ENCODE results near the gene BRD4.

BRD4 gene

GRCh38 chr19:15264061-15264932 is 68.0 kb downstream of the BRD4 start:
- Histone ChIP-seq H3K9ac (ENCODE audit: low read depth, low read length) (no peak overlapping the region), H3K9me3 (ENCODE audit: control insufficient read depth, insufficient read depth, low read length) (no peaks in the 10 kb centered on the region), H3K36me3 (ENCODE audit: insufficient read depth, low read length) (peaks cover 37% of the 10 kb centered on the region), H3K4me1 (ENCODE audit: insufficient read depth, low read length) (no peaks in the 10 kb centered on the region)

GRCh38 chr19:15263361-15263985 is 68.9 kb downstream of the BRD4 start:
- Histone ChIP-seq H3K9me3 (ENCODE audit: control insufficient read depth, insufficient read depth, low read length) (no peaks in the 10 kb centered on the region), H3K36me3 (ENCODE audit: insufficient read depth, low read length) (peaks cover 44% of the 10 kb centered on the region), H3K9ac (ENCODE audit: low read depth, low read length) (no peak overlapping the region), H3K4me1 (ENCODE audit: insufficient read depth, low read length) (no peaks in the 10 kb centered on the region)

- H3K4me1 ChIP-seq (ENCODE audit: insufficient read depth, low read length) = no peaks in the 10 kb centered on the region
- peaks cover 50% of the 10 kb centered on the region for H3K36me3 ChIP-seq (ENCODE audit: insufficient read depth, low read length)
- H3K9me3 ChIP-seq (ENCODE audit: control insufficient read depth, insufficient read depth, low read length) = no peaks in the 10 kb centered on the region
- no peak overlapping the region for H3K9ac ChIP-seq (ENCODE audit: low read depth, low read length)
Observed at GRCh38 chr19:15262011-15262410, 70.3 kb downstream of the BRD4 start.

GRCh38 chr19:15260939-15261338 is 71.4 kb downstream of the BRD4 start:
- Histone ChIP-seq H3K9me3 (ENCODE audit: control insufficient read depth, insufficient read depth, low read length) (no peaks in the 10 kb centered on the region), H3K9ac (ENCODE audit: low read depth, low read length) (no peak overlapping the region), H3K36me3 (ENCODE audit: insufficient read depth, low read length) (peaks cover 47% of the 10 kb centered on the region), H3K4me1 (ENCODE audit: insufficient read depth, low read length) (no peaks in the 10 kb centered on the region)

GRCh38 chr19:15259907-15260306 is 72.4 kb downstream of the BRD4 start:
- no peaks in the 10 kb centered on the region for H3K4me1 ChIP-seq (ENCODE audit: insufficient read depth, low read length)
- no peak overlapping the region for H3K9ac ChIP-seq (ENCODE audit: low read depth, low read length)
- H3K9me3 ChIP-seq (ENCODE audit: control insufficient read depth, insufficient read depth, low read length) = no peaks in the 10 kb centered on the region
- peaks cover 50% of the 10 kb centered on the region for H3K36me3 ChIP-seq (ENCODE audit: insufficient read depth, low read length)

- Histone ChIP-seq H3K4me1 (ENCODE audit: insufficient read depth, low read length) (no peaks in the 10 kb centered on the region), H3K9me3 (ENCODE audit: control insufficient read depth, insufficient read depth, low read length) (no peaks in the 10 kb centered on the region), H3K9ac (ENCODE audit: low read depth, low read length) (no peak overlapping the region), H3K36me3 (ENCODE audit: insufficient read depth, low read length) (peaks cover 43% of the 10 kb centered on the region)
Observed at GRCh38 chr19:15257782-15258181, 74.6 kb downstream of the BRD4 start.

GRCh38 chr19:15256708-15257331 is 75.5 kb downstream of the BRD4 start:
- Histone ChIP-seq H3K36me3 (ENCODE audit: insufficient read depth, low read length) (peaks cover 42% of the 10 kb centered on the region), H3K4me1 (ENCODE audit: insufficient read depth, low read length) (no peaks in the 10 kb centered on the region; the same call in 1 of the 2 replicates), H3K9me3 (ENCODE audit: control insufficient read depth, insufficient read depth, low read length) (no peaks in the 10 kb centered on the region), H3K9ac (ENCODE audit: low read depth, low read length) (no peak overlapping the region)

GRCh38 chr19:15255359-15255990 is 76.9 kb downstream of the BRD4 start:
- peaks cover 45% of the 10 kb centered on the region for H3K36me3 ChIP-seq (ENCODE audit: insufficient read depth, low read length)

GRCh38 chr19:15254547-15254946 is 77.8 kb downstream of the BRD4 start:
- peaks cover 8% of the 10 kb centered on the region; the same call in 1 of the 2 replicates for H3K4me1 ChIP-seq (ENCODE audit: insufficient read depth, low read length)
- H3K9me3 ChIP-seq (ENCODE audit: control insufficient read depth, insufficient read depth, low read length) = no peaks in the 10 kb centered on the region
- peaks cover 42% of the 10 kb centered on the region for H3K36me3 ChIP-seq (ENCODE audit: insufficient read depth, low read length)
- H3K9ac ChIP-seq (ENCODE audit: low read depth, low read length) = no peak overlapping the region

More at GRCh38 chr19:15255359-15255990, 76.9 kb downstream of the BRD4 start:
- H3K9me3 ChIP-seq (ENCODE audit: control insufficient read depth, insufficient read depth, low read length) = no peaks in the 10 kb centered on the region
- no peak overlapping the region for H3K9ac ChIP-seq (ENCODE audit: low read depth, low read length)
- H3K4me1 ChIP-seq (ENCODE audit: insufficient read depth, low read length) = peaks cover 3% of the 10 kb centered on the region; the same call in 1 of the 2 replicates

- H3K9me3 ChIP-seq (ENCODE audit: control insufficient read depth, insufficient read depth, low read length) = no peaks in the 10 kb centered on the region
- peaks cover 8% of the 10 kb centered on the region; the same call in 1 of the 2 replicates for H3K4me1 ChIP-seq (ENCODE audit: insufficient read depth, low read length)
- peaks cover 36% of the 10 kb centered on the region for H3K36me3 ChIP-seq (ENCODE audit: insufficient read depth, low read length)
- H3K9ac ChIP-seq (ENCODE audit: low read depth, low read length) = no peak overlapping the region
Observed at GRCh38 chr19:15253513-15253912, 78.8 kb downstream of the BRD4 start.

GRCh38 chr19:15253061-15253460 is 79.3 kb downstream of the BRD4 start:
- H3K4me1 ChIP-seq (ENCODE audit: insufficient read depth, low read length) = peaks cover 8% of the 10 kb centered on the region; the same call in 1 of the 2 replicates
- H3K9ac ChIP-seq (ENCODE audit: low read depth, low read length) = no peak overlapping the region
- H3K36me3 ChIP-seq (ENCODE audit: insufficient read depth, low read length) = peaks cover 38% of the 10 kb centered on the region
- H3K9me3 ChIP-seq (ENCODE audit: control insufficient read depth, insufficient read depth, low read length) = no peaks in the 10 kb centered on the region

GRCh38 chr19:15252398-15253018 is 79.8 kb downstream of the BRD4 start:
- Histone ChIP-seq H3K9ac (ENCODE audit: low read depth, low read length) (no peak overlapping the region), H3K4me1 (ENCODE audit: insufficient read depth, low read length) (peaks cover 8% of the 10 kb centered on the region; the same call in 1 of the 2 replicates), H3K36me3 (ENCODE audit: insufficient read depth, low read length) (peaks cover 35% of the 10 kb centered on the region), H3K9me3 (ENCODE audit: control insufficient read depth, insufficient read depth, low read length) (no peaks in the 10 kb centered on the region)

- peaks cover 8% of the 10 kb centered on the region; the same call in 1 of the 2 replicates for H3K4me1 ChIP-seq (ENCODE audit: insufficient read depth, low read length)
- H3K9ac ChIP-seq (ENCODE audit: low read depth, low read length) = no peak overlapping the region
- no peaks in the 10 kb centered on the region for H3K9me3 ChIP-seq (ENCODE audit: control insufficient read depth, insufficient read depth, low read length)
- peaks cover 29% of the 10 kb centered on the region for H3K36me3 ChIP-seq (ENCODE audit: insufficient read depth, low read length)
Observed at GRCh38 chr19:15251749-15252397, 80.5 kb downstream of the BRD4 start.

Data from ES-I3 (cell line).